GM21526 (cell line): Measurements from ENCODE around the gene SLC9A6.
A peak's percentile ranks its signal among the peaks of the same experiment; 100 is the strongest.

Source experiments
- ATAC-seq: cut with Tn5 transposase; IDR thresholded peaks from one replicate; pipeline ENCODE4 v1.9.1; 2021; ENCODE audit warnings: moderate library complexity; ENCODE audit not compliant: unreplicated experiment, low FRiP score

SLC9A6 gene

GRCh38 chrX:135985157-135985972, at the start of gene SLC9A6:
TSS of gene SLC9A6 (plus strand) at chrX:135985435. CDS start at chrX:135985659, 224 bp downstream.
- peak; percentile 93 for ATAC-seq

GRCh38 chrX:135944486-135944885, 40.7 kb upstream of the SLC9A6 start:
- ATAC-seq, result no peak

- ATAC-seq, result no peak
Measured at GRCh38 chrX:135951291-135951690, 33.9 kb upstream of the SLC9A6 start.

- ATAC-seq, result no peak
Measured at GRCh38 chrX:135973025-135973547, 12.1 kb upstream of the SLC9A6 start.

GRCh38 chrX:135973548-135974278, 11.5 kb upstream of the SLC9A6 start, which contains the start of gene MMGT1:
TSS of gene MMGT1 (minus strand) at chrX:135973988. CDS start at chrX:135973675, 313 bp downstream.
- peak; percentile 70 for ATAC-seq

GRCh38 chrX:135974279-135974856, 10.9 kb upstream of the SLC9A6 start:
- ATAC-seq, result no peak

GRCh38 chrX:135975421-135975820, 9.8 kb upstream of the SLC9A6 start:
- ATAC-seq, result no peak

GRCh38 chrX:135977611-135978010, 7.6 kb upstream of the SLC9A6 start:
- ATAC-seq, result no peak

- ATAC-seq, result no peak
Measured at GRCh38 chrX:135981010-135981409, 4.2 kb upstream of the SLC9A6 start.

GRCh38 chrX:135981668-135982067, 3.6 kb upstream of the SLC9A6 start:
- no peak for ATAC-seq

GRCh38 chrX:135982860-135983259, 2.4 kb upstream of the SLC9A6 start:
- no peak for ATAC-seq

- ATAC-seq, result no peak
Measured at GRCh38 chrX:135984256-135984655, 979 bp upstream of the SLC9A6 start.

GRCh38 chrX:135984791-135985156, 461 bp upstream of the SLC9A6 start:
- ATAC-seq, result peak; percentile 9

- ATAC-seq, result no peak
Measured at GRCh38 chrX:135985973-135986310, 707 bp downstream of the SLC9A6 start.

GRCh38 chrX:135988245-135988644, 3.0 kb downstream of the SLC9A6 start:
- ATAC-seq, result no peak

GRCh38 chrX:136015016-136015415, 29.8 kb downstream of the SLC9A6 start:
- no peak for ATAC-seq

GRCh38 chrX:136016881-136017280, 31.6 kb downstream of the SLC9A6 start:
- no peak for ATAC-seq

GRCh38 chrX:136019226-136019625, 34.0 kb downstream of the SLC9A6 start:
- ATAC-seq, result no peak

GRCh38 chrX:136021160-136021559, 35.9 kb downstream of the SLC9A6 start:
- ATAC-seq, result no peak

GRCh38 chrX:136021903-136022302, 36.7 kb downstream of the SLC9A6 start:
- no peak for ATAC-seq

- ATAC-seq, result no peak
Measured at GRCh38 chrX:136025091-136025490, 39.9 kb downstream of the SLC9A6 start.
